ENCODE data around the gene DAD1. TPM values are rescaled to one million over a fixed set of nuclear protein-coding genes. Genes with fewer than 3 reads are reported as not detected.

DAD1 gene
- total and polyA plus RNA-seq, 9 donors, result 117 to 310 (median 143) TPM

GRCh38 chr14:22535916-22536315, 53.1 kb downstream of the DAD1 start:
- H3K27ac ChIP-seq, result no peak overlapping the region
- H3K4me3 ChIP-seq, result no peak overlapping the region
- TF ChIP-seq POLR2A (IDR thresholded peaks at IDR 0.05) (no peak), EP300 (IDR thresholded peaks at IDR 0.05) (no peak)
- TF ChIP-seq, protein P1, sequence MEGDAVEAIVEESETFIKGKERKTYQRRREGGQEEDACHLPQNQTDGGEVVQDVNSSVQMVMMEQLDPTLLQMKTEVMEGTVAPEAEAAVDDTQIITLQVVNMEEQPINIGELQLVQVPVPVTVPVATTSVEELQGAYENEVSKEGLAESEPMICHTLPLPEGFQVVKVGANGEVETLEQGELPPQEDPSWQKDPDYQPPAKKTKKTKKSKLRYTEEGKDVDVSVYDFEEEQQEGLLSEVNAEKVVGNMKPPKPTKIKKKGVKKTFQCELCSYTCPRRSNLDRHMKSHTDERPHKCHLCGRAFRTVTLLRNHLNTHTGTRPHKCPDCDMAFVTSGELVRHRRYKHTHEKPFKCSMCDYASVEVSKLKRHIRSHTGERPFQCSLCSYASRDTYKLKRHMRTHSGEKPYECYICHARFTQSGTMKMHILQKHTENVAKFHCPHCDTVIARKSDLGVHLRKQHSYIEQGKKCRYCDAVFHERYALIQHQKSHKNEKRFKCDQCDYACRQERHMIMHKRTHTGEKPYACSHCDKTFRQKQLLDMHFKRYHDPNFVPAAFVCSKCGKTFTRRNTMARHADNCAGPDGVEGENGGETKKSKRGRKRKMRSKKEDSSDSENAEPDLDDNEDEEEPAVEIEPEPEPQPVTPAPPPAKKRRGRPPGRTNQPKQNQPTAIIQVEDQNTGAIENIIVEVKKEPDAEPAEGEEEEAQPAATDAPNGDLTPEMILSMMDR (IDR thresholded peaks at IDR 0.05), result no peak
- peaks cover 2% of the 10 kb centered on the region for H3K4me1 ChIP-seq (ENCODE audit: insufficient read depth)
- no peaks in the 10 kb centered on the region for H3K36me3 ChIP-seq
- intact Hi-C loops (cut with DNase I), result no loop called here
- H3K9me3 ChIP-seq, result no peaks in the 10 kb centered on the region
- DNase-seq, result no peak
- H3K27me3 ChIP-seq, result no peaks in the 10 kb centered on the region

GRCh38 chr14:22535126-22535525, 53.9 kb downstream of the DAD1 start:
- Histone ChIP-seq H3K9me3 (no peaks in the 10 kb centered on the region), H3K27ac (no peak overlapping the region), H3K36me3 (no peaks in the 10 kb centered on the region), H3K4me1 (ENCODE audit: insufficient read depth) (peaks cover 2% of the 10 kb centered on the region), H3K27me3 (no peaks in the 10 kb centered on the region), H3K4me3 (no peak overlapping the region)
- DNase-seq, result no peak
- 90 to 97% (median 93%) methylated on average over 1 of the region's 1 CpG for WGBS, 3 donors
- intact Hi-C loops (cut with DNase I), result no loop called here
- TF ChIP-seq, protein P1 (IDR thresholded peaks at IDR 0.05), result no peak
- TF ChIP-seq EP300 (IDR thresholded peaks at IDR 0.05) (no peak), POLR2A (IDR thresholded peaks at IDR 0.05) (no peak)

DNA sequence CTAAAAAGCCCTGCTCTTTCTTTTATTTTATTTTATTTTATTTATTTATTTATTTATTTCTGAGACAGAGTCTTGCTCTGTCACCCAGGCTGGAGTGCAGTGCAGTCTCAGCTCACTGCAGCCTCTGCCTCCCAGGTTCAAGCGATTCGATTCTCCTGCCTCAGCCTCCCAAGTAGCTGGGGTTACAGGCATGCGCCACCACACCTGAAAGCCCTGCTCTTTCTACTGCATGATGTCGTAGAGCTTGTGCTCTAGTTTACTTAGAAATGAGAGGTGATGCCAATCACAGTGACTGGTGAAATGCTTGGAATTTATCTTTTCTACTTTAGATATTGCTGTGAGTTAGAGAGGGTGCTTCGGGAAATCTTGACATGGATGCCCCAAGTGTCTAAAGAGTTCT, 54.5 kb downstream of the DAD1 start:
- no peaks in the 10 kb centered on the region for H3K36me3 ChIP-seq
- DNase-seq, result no peak
- 94 to 98% (median 96%) methylated on average over 5 of the region's 5 CpGs for WGBS, 3 donors
- intact Hi-C loops (cut with DNase I), result no loop called here
- H3K4me3 ChIP-seq, result no peak overlapping the region
- peaks cover 2% of the 10 kb centered on the region for H3K4me1 ChIP-seq (ENCODE audit: insufficient read depth)
- no peaks in the 10 kb centered on the region for H3K9me3 ChIP-seq
- H3K27me3 ChIP-seq, result no peaks in the 10 kb centered on the region
- TF ChIP-seq, protein P1 (IDR thresholded peaks at IDR 0.05), result no peak
- TF ChIP-seq POLR2A (IDR thresholded peaks at IDR 0.05), result no peak
- no peak overlapping the region for H3K27ac ChIP-seq

DNA sequence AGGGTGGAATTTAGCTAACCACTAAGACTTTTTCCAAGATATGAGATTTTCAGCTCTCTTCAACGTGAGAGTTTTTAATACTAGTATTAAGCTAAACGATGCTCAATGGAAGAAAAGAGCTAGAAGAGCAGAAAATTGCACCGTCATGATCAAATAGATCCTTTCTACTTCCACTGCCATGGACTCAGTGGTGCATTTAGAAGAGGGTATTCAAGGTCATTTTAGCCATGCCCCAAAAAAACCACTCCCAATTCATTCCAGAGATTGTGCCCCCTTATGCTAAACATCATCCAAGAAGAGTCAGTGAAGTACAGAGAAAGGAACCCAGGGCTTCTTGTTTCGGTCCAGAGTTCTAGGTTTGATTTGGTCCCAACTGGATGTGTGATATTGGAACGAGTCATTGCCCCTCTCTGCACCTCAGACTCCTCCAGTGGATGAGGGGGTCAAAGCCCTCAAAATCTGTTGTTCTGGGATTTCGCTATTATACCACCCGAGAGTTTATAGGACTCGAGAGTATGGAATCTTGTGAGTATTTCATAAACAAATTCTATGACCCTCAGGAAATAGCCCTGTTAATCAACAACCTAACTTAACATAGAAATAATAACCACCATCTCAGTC, 55.2 kb downstream of the DAD1 start:
- H3K4me1 ChIP-seq (ENCODE audit: insufficient read depth), result peaks cover 2% of the 10 kb centered on the region
- H3K27ac ChIP-seq, result no peak overlapping the region
- DNase-seq, result no peak
- no peaks in the 10 kb centered on the region for H3K36me3 ChIP-seq
- intact Hi-C loops (cut with DNase I), result no loop called here
- no peaks in the 10 kb centered on the region for H3K9me3 ChIP-seq
- H3K27me3 ChIP-seq, result no peaks in the 10 kb centered on the region
- no peak overlapping the region for H3K4me3 ChIP-seq
- 92 to 96% (median 96%) methylated on average over 8 of the region's 8 CpGs for WGBS, 3 donors
- TF ChIP-seq EP300 (IDR thresholded peaks at IDR 0.05) (no peak), POLR2A (IDR thresholded peaks at IDR 0.05) (no peak)
- TF ChIP-seq, protein P1 (IDR thresholded peaks at IDR 0.05), result no peak
